Activated CD4-positive, alpha-beta memory T cell treated with anti-CD3 and anti-CD28 coated beads, Interleukin-2, amount 10 ng/mL, durations not matched to agents 7 days and 5 days (primary cell): ENCODE measurements around the gene DIDO1. TPM values are rescaled to one million over a fixed set of nuclear protein-coding genes. Genes with fewer than 3 reads are reported as not detected.

Experiments
- CTCF ChIA-PET: fragments of 350-600 bp; sonication (Branson Sonifier 250); formaldehyde crosslinking; loops from one replicate; lab custom pipeline; 2021; ENCODE audit warnings: antibody characterized with exemption, inconsistent platforms; lab: Charles Lee
- POLR2A ChIA-PET: fragments of 350-600 bp; sonication (Branson Sonifier 250); formaldehyde crosslinking; loops from one replicate; lab custom pipeline; 2021; ENCODE audit warnings: antibody characterized with exemption; lab: Charles Lee
- DNase-seq: peaks from one replicate; pipeline ENCODE4 v3.0.0-alpha.2; 2020
- H3K27ac Mint-ChIP-seq: one replicate; pipeline ENCODE4 v1.8.0; 2021; ENCODE audit warnings: mild to moderate bottlenecking, mixed read lengths
- H3K27me3 Mint-ChIP-seq: one replicate; pipeline ENCODE4 v1.8.0; 2021; ENCODE audit warnings: mixed read lengths
- H3K36me3 Mint-ChIP-seq: one replicate; pipeline ENCODE4 v1.8.0; 2021; ENCODE audit warnings: low read depth, mixed read lengths
- H3K4me1 Mint-ChIP-seq: one replicate; pipeline ENCODE4 v1.8.0; 2021; ENCODE audit warnings: mixed read lengths
- H3K4me3 Mint-ChIP-seq: one replicate; pipeline ENCODE4 v1.8.0; 2021; ENCODE audit warnings: mild to moderate bottlenecking, mixed read lengths
- H3K9me3 Mint-ChIP-seq: one replicate; pipeline ENCODE4 v1.8.0; 2021; ENCODE audit warnings: mixed read lengths
- total RNA-seq, 2 experiments: library from RNA; stranded (reverse); gene quantifications; one replicate each; pipeline ENCODE4 v1.2.3, GENCODE V29; 2021

Gene DIDO1
- total RNA-seq, 2 experiments from 2014 or later: 62.2 to 66.2 TPM

- H3K4me3 Mint-ChIP-seq: no peak overlapping the region
- no peaks in the 10 kb centered on the region for H3K27me3 Mint-ChIP-seq
- no peaks in the 10 kb centered on the region for H3K9me3 Mint-ChIP-seq
- H3K4me1 Mint-ChIP-seq: peaks cover 2% of the 10 kb centered on the region
- ChIA-PET POLR2A (no interaction called here), CTCF (no interaction called here)
- H3K27ac Mint-ChIP-seq: no peak overlapping the region
- no peak for DNase-seq
- no peaks in the 10 kb centered on the region for H3K36me3 Mint-ChIP-seq
These were observed 96.1 kb downstream of the DIDO1 start for GRCh38 chr20:62830251-62830650.

- no peaks in the 10 kb centered on the region for H3K27me3 Mint-ChIP-seq
- H3K36me3 Mint-ChIP-seq: no peaks in the 10 kb centered on the region
- CTCF ChIA-PET: no interaction called here
- H3K9me3 Mint-ChIP-seq: no peaks in the 10 kb centered on the region
- H3K27ac Mint-ChIP-seq: no peak overlapping the region
- no peak for DNase-seq
- POLR2A ChIA-PET: no interaction called here
- H3K4me3 Mint-ChIP-seq: no peak overlapping the region
- peaks cover 2% of the 10 kb centered on the region for H3K4me1 Mint-ChIP-seq
These were observed 96.8 kb downstream of the DIDO1 start for GRCh38 chr20:62829231-62830230.

- Mint-ChIP-seq H3K9me3 (no peaks in the 10 kb centered on the region), H3K4me1 (peaks cover 2% of the 10 kb centered on the region), H3K4me3 (no peak overlapping the region), H3K27ac (no peak overlapping the region), H3K27me3 (no peaks in the 10 kb centered on the region), H3K36me3 (no peaks in the 10 kb centered on the region)
- ChIA-PET CTCF (no interaction called here), POLR2A (no interaction called here)
- DNase-seq: no peak
These were observed 97.6 kb downstream of the DIDO1 start for GRCh38 chr20:62828511-62829230.

GRCh38 chr20:62828051-62828450 lies 98.3 kb downstream of the DIDO1 start:
- peaks cover 2% of the 10 kb centered on the region for H3K4me1 Mint-ChIP-seq
- CTCF ChIA-PET: no interaction called here
- no peak overlapping the region for H3K4me3 Mint-ChIP-seq

More at GRCh38 chr20:62828051-62828450, 98.3 kb downstream of the DIDO1 start:
- H3K36me3 Mint-ChIP-seq: no peaks in the 10 kb centered on the region
- no peak overlapping the region for H3K27ac Mint-ChIP-seq
- no peaks in the 10 kb centered on the region for H3K9me3 Mint-ChIP-seq
- DNase-seq: no peak
- POLR2A ChIA-PET: no interaction called here
- H3K27me3 Mint-ChIP-seq: no peaks in the 10 kb centered on the region

Other genes with a start within 250 kb of the DIDO1 start
- not detected for gene NTSR1, start 217.7 kb downstream of the DIDO1 start, total RNA-seq
- gene MRGBP, start 130.0 kb downstream of the DIDO1 start, total RNA-seq: 10 to 100 TPM; 14.9 to 15.8 TPM
- gene OGFR, start 121.7 kb downstream of the DIDO1 start, total RNA-seq: 10 to 100 TPM; 71.1 to 73.4 TPM
- gene COL9A3, start 109.5 kb downstream of the DIDO1 start, total RNA-seq: not detected
- 1 to 10 TPM; 6.0 to 6.2 TPM for gene TCFL5, start 64.7 kb downstream of the DIDO1 start, total RNA-seq
- 10 to 100 TPM; 31.9 to 32.8 TPM for gene GID8, start 11.6 kb upstream of the DIDO1 start, total RNA-seq
- gene SLC17A9, start 26.2 kb upstream of the DIDO1 start, total RNA-seq: 1 to 10 TPM; 4.7 to 5.8 TPM
- gene BHLHE23, start 80.5 kb upstream of the DIDO1 start, total RNA-seq: not detected